A673 (cell line): ENCODE data around the gene DENND1A. TPM values are rescaled to one million over a fixed set of nuclear protein-coding genes. Genes with fewer than 3 reads are reported as not detected.

Experiments used
- BruUV-seq: library from RNA; stranded (reverse); fragments of 400-500 nt; replicated peaks from 2 replicates; lab custom pipeline; 2021; lab: Mats Ljungman, UMichigan
- CTCF ChIA-PET: fragments of 300-600 bp; sonication (Branson Sonifier 250); formaldehyde crosslinking; loops from one replicate; lab custom pipeline; 2022; ENCODE audit warnings: antibody characterized with exemption; lab: Charles Lee
- POLR2A ChIA-PET: fragments of 300-600 bp; sonication (Branson Sonifier 250); formaldehyde crosslinking; loops from one replicate; lab custom pipeline; 2022; ENCODE audit warnings: antibody characterized with exemption; ENCODE audit not compliant: low non-redundant PET; lab: Charles Lee
- DNase-seq: peaks from one replicate; pipeline ENCODE4 v3.0.0-alpha.2; 2015; ENCODE audit warnings: low spot score
- H3K27ac ChIP-seq: fragments of 200-600 bp; sonication (generic); 2 replicates; pipeline ENCODE4 v1.5.1; 2016; ENCODE audit warnings: mixed run types, low read depth, mild to moderate bottlenecking, mixed read lengths, antibody characterized with exemption, low read length; ENCODE audit not compliant: poor library complexity, severe bottlenecking
- H3K27me3 ChIP-seq: fragments of 200-600 bp; sonication (generic); replicated peaks from 2 replicates; pipeline ENCODE4 v1.6.1; 2017; ENCODE audit warnings: mixed run types, low read depth, mild to moderate bottlenecking, mixed read lengths, antibody characterized with exemption, low read length; ENCODE audit not compliant: insufficient read depth, poor library complexity
- H3K36me3 ChIP-seq: fragments of 200-600 bp; sonication (generic); 2 replicates; pipeline ENCODE4 v1.6.1; 2016; ENCODE audit warnings: mixed run types, mild to moderate bottlenecking, mixed read lengths, antibody characterized with exemption, low read length; ENCODE audit not compliant: insufficient read depth, poor library complexity, severe bottlenecking
- H3K4me1 ChIP-seq: fragments of 200-600 bp; sonication (generic); 2 replicates; pipeline ENCODE4 v1.6.1; 2017; ENCODE audit warnings: mixed run types, mild to moderate bottlenecking, mixed read lengths, antibody characterized with exemption, low read length; ENCODE audit not compliant: insufficient read depth, poor library complexity, severe bottlenecking
- H3K4me3 ChIP-seq: fragments of 200-600 bp; sonication (generic); 2 replicates; pipeline ENCODE4 v1.5.1; 2016; ENCODE audit warnings: low read depth, mixed run types, mild to moderate bottlenecking, mixed read lengths, low read length; ENCODE audit not compliant: poor library complexity, severe bottlenecking
- H3K9me3 ChIP-seq: fragments of 200-600 bp; sonication (generic); 2 replicates; pipeline ENCODE4 v1.6.1; 2016; ENCODE audit warnings: mixed run types, low read depth, mild to moderate bottlenecking, mixed read lengths, antibody characterized with exemption, low read length; ENCODE audit not compliant: poor library complexity, severe bottlenecking
- EZH2 ChIP-seq: fragments of 200-600 bp; sonication (generic); IDR thresholded peaks from 2 replicates; pipeline ENCODE4 v1.6.1; 2017; ENCODE audit warnings: borderline replicate concordance, low read depth, mild to moderate bottlenecking, mixed read lengths, antibody characterized with exemption, low read length; ENCODE audit not compliant: poor library complexity, severe bottlenecking
- intact Hi-C: fragments of 100-400 bp; cut with micrococcal nuclease; formaldehyde crosslinking; loops from one replicate; pipeline ENCODE4 v1.10.0; 2022; ENCODE audit not compliant: unreplicated experiment
- total RNA-seq: library from RNA; stranded (reverse); gene quantifications from 2 replicates; pipeline ENCODE4 v1.2.3, GENCODE V29; 2021
- TF ChIP-seq, protein P1 (sequence below): fragments of 300-800, 200-600 bp; sonication (generic); conservative IDR thresholded peaks from 2 replicates; pipeline ENCODE4 v1.5.1; 2017; ENCODE audit warnings: low read depth, mild to moderate bottlenecking, antibody characterized with exemption, low read length, moderate library complexity, mixed read lengths

DENND1A gene
- total RNA-seq, 1 experiment from 2014 or later = 12.0 TPM

GRCh38 chr9:123414936-123415930 lies 514.7 kb downstream of the DENND1A start:
- POLR2A ChIA-PET = no interaction called here
- H3K4me1 ChIP-seq = no peaks in the 10 kb centered on the region
- no peak overlapping the region for H3K4me3 ChIP-seq
- H3K27me3 ChIP-seq = no peaks in the 10 kb centered on the region
- no peak overlapping the region for H3K27ac ChIP-seq
- no peaks in the 10 kb centered on the region for H3K9me3 ChIP-seq
- intact Hi-C loops = no loop called here
- TF ChIP-seq, protein P1, sequence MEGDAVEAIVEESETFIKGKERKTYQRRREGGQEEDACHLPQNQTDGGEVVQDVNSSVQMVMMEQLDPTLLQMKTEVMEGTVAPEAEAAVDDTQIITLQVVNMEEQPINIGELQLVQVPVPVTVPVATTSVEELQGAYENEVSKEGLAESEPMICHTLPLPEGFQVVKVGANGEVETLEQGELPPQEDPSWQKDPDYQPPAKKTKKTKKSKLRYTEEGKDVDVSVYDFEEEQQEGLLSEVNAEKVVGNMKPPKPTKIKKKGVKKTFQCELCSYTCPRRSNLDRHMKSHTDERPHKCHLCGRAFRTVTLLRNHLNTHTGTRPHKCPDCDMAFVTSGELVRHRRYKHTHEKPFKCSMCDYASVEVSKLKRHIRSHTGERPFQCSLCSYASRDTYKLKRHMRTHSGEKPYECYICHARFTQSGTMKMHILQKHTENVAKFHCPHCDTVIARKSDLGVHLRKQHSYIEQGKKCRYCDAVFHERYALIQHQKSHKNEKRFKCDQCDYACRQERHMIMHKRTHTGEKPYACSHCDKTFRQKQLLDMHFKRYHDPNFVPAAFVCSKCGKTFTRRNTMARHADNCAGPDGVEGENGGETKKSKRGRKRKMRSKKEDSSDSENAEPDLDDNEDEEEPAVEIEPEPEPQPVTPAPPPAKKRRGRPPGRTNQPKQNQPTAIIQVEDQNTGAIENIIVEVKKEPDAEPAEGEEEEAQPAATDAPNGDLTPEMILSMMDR = no peak
- no peak for TF ChIP-seq EZH2
- DNase-seq = no peak
- no peaks in the 10 kb centered on the region for H3K36me3 ChIP-seq
- BruUV-seq = no TSS peak
- CTCF ChIA-PET = no interaction called here

DNA sequence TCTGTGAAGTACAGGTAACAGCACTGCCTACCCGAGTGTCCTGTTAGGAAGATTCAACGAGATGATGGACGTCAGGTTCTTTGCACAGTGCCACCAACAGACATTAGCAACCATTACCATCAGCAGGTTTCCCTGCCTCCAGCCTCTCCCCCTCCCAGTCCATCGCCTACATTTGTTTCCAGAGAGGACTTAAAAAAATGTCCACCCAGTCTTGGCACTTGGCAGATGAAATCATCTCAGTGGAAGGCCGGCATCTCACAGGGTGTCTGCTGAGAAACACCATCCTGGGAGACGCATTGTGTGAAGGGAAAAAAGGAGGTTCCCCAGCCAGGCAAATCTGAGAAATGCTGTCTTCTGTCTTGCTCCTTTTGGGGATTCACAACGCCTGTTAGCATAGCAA lies 515.7 kb downstream of the DENND1A start:
- no peaks in the 10 kb centered on the region for H3K27me3 ChIP-seq
- H3K4me1 ChIP-seq = no peaks in the 10 kb centered on the region
- H3K27ac ChIP-seq = no peak overlapping the region
- TF ChIP-seq EZH2 = no peak
- TF ChIP-seq, protein P1 = no peak
- ChIA-PET CTCF (no interaction called here), POLR2A (no interaction called here)
- no TSS peak for BruUV-seq
- no peaks in the 10 kb centered on the region for H3K9me3 ChIP-seq
- intact Hi-C loops = no loop called here
- no peaks in the 10 kb centered on the region for H3K36me3 ChIP-seq
- no peak overlapping the region for H3K4me3 ChIP-seq
- no peak for DNase-seq

GRCh38 chr9:123412171-123412820 lies 517.6 kb downstream of the DENND1A start:
- ChIA-PET POLR2A (no interaction called here), CTCF (no interaction called here)
- Histone ChIP-seq H3K27me3 (no peaks in the 10 kb centered on the region), H3K9me3 (no peaks in the 10 kb centered on the region), H3K36me3 (no peaks in the 10 kb centered on the region), H3K4me1 (peaks cover 5% of the 10 kb centered on the region), H3K27ac (no peak overlapping the region), H3K4me3 (no peak overlapping the region)
- TF ChIP-seq, protein P1 = no peak
- no peak for TF ChIP-seq EZH2
- BruUV-seq = no TSS peak
- DNase-seq = no peak
- intact Hi-C loops = no loop called here
